Measurements from ENCODE around the gene NFIC.

- no peak for TF ChIP-seq CTCF (IDR thresholded peaks at IDR 0.05; ENCODE audit: low read depth, low read length, poor library complexity, severe bottlenecking)
- no peak for TF ChIP-seq EZH2phosphoT487 (IDR thresholded peaks at IDR 0.05; ENCODE audit: borderline replicate concordance, low read length)
Measured at GRCh38 chr19:3406571-3407111, 40.3 kb downstream of the NFIC start.

All from DOHH2 (cell line).